CD14-positive monocyte (primary cell): ENCODE measurements around the gene OR2A12. TPM values are rescaled to one million over a fixed set of nuclear protein-coding genes. Genes with fewer than 3 reads are reported as not detected.

Experiments used
- DNase-seq, 3 donors: peaks; one replicate each; pipeline ENCODE4 v3.0.0-alpha.2; 2011 to 2022
- H2AFZ ChIP-seq: 2 replicates; pipeline ENCODE4 v1.6.0; 2012; ENCODE audit warnings: mild to moderate bottlenecking, low read depth, low read length, inconsistent platforms; ENCODE audit not compliant: insufficient read depth, poor library complexity, severe bottlenecking
- H3K27ac ChIP-seq, 2 donors: 1 replicate in 1 of 2; 2 replicates in 1 of 2; pipeline ENCODE4 v1.5.1; 2012 to 2013; ENCODE audit warnings: low read length in 2 of 2, control low read depth in 1 of 2, inconsistent platforms in 1 of 2, low read depth in 1 of 2, mild to moderate bottlenecking in 1 of 2
- H3K27me3 ChIP-seq, 2 donors: one replicate each; pipeline versions ENCODE4 v1.6.0 to v1.6.1; 2011 to 2013; ENCODE audit warnings: low read length in 2 of 2; ENCODE audit not compliant: control insufficient read depth in 2 of 2, insufficient read depth in 2 of 2
- H3K36me3 ChIP-seq, 2 donors: replicated peaks in 1 of 2; 1 replicate in 1 of 2; 2 replicates in 1 of 2; pipeline versions ENCODE4 v1.5.1 to v1.6.1; 2012 to 2013; ENCODE audit warnings: low read length in 2 of 2, control low read depth in 1 of 2, inconsistent platforms in 1 of 2, mild to moderate bottlenecking in 1 of 2; ENCODE audit not compliant: insufficient read depth in 2 of 2, control insufficient read depth in 1 of 2
- H3K4me1 ChIP-seq, 2 donors: 1 replicate in 1 of 2; 2 replicates in 1 of 2; pipeline versions ENCODE4 v1.5.1 to v1.6.1; 2012 to 2013; ENCODE audit warnings: low read length in 2 of 2, control low read depth in 1 of 2, inconsistent platforms in 1 of 2, mild to moderate bottlenecking in 1 of 2, moderate library complexity in 1 of 2; ENCODE audit not compliant: insufficient read depth in 2 of 2, control insufficient read depth in 1 of 2
- H3K4me2 ChIP-seq: replicated peaks from 2 replicates; pipeline ENCODE3; 2012; ENCODE audit warnings: low read length, moderate library complexity, mild to moderate bottlenecking; ENCODE audit not compliant: poor library complexity, severe bottlenecking; ENCODE audit errors: extremely low read depth
- H3K4me3 ChIP-seq, 3 experiments: fragments of 200-600 bp in 1 of 3; sonication (generic) in 1 of 3; replicated peaks in 1 of 3; 1 replicate in 2 of 3; 2 replicates in 1 of 3; pipeline ENCODE4 v1.5.1; 2011 to 2013; ENCODE audit warnings: low read length in 3 of 3, mild to moderate bottlenecking in 3 of 3, control low read depth in 2 of 3, low read depth in 2 of 3, inconsistent platforms in 1 of 3, moderate library complexity in 1 of 3
- H3K79me2 ChIP-seq: 2 replicates; pipeline ENCODE4 v1.6.0; 2012; ENCODE audit warnings: mild to moderate bottlenecking, control low read depth, inconsistent platforms, low read length, moderate library complexity; ENCODE audit not compliant: insufficient read depth
- H3K9ac ChIP-seq: 2 replicates; pipeline ENCODE4 v1.6.0; 2017; ENCODE audit warnings: low read length, mild to moderate bottlenecking; ENCODE audit not compliant: insufficient read depth, poor library complexity, severe bottlenecking
- H3K9me3 ChIP-seq, 2 donors: replicated peaks in 1 of 2; 1 replicate in 1 of 2; 2 replicates in 1 of 2; pipeline versions ENCODE4 v1.5.1 to v1.6.1; 2012 to 2013; ENCODE audit warnings: low read length in 2 of 2, control low read depth in 1 of 2; ENCODE audit not compliant: control insufficient read depth in 1 of 2, insufficient read depth in 1 of 2
- H4K20me1 ChIP-seq: 2 replicates; pipeline ENCODE4 v1.6.0; 2012; ENCODE audit warnings: mild to moderate bottlenecking, low read length, control low read depth, moderate library complexity; ENCODE audit not compliant: insufficient read depth
- H3K27ac Mint-ChIP-seq, 7 donors: one replicate each; pipeline ENCODE4 v1.8.0; 2020; ENCODE audit warnings: mild to moderate bottlenecking in 7 of 7, mixed read lengths in 7 of 7, moderate library complexity in 6 of 7, inconsistent platforms in 2 of 7
- H3K27me3 Mint-ChIP-seq, 3 donors: one replicate each; pipeline ENCODE4 v1.8.0; 2021 to 2022; ENCODE audit warnings: low read depth in 3 of 3, mild to moderate bottlenecking in 3 of 3, mixed read lengths in 3 of 3, moderate library complexity in 3 of 3, inconsistent platforms in 1 of 3
- H3K36me3 Mint-ChIP-seq, 2 donors: one replicate each; pipeline ENCODE4 v1.8.0; 2020; ENCODE audit warnings: mixed read lengths in 2 of 2, inconsistent platforms in 1 of 2, mild to moderate bottlenecking in 1 of 2
- H3K4me1 Mint-ChIP-seq: one replicate; pipeline ENCODE4 v1.8.0; 2020; ENCODE audit warnings: mild to moderate bottlenecking, mixed read lengths
- H3K4me3 Mint-ChIP-seq, 2 donors: one replicate each; pipeline ENCODE4 v1.8.0; 2020; ENCODE audit warnings: mild to moderate bottlenecking in 2 of 2, mixed read lengths in 2 of 2, moderate library complexity in 1 of 2
- H3K9me3 Mint-ChIP-seq, 7 donors: one replicate each; pipeline ENCODE4 v1.8.0; 2020 to 2022; ENCODE audit warnings: mixed read lengths in 7 of 7, mild to moderate bottlenecking in 6 of 7, moderate library complexity in 6 of 7, inconsistent platforms in 2 of 7
- intact Hi-C, 2 donors: fragments of 100-400 bp; cut with micrococcal nuclease; formaldehyde crosslinking; loops; one replicate each; pipeline versions ENCODE4 v1.15.0 to v1.15.1; 2023
- polyA plus RNA-seq, 3 donors: library from polyadenylated mRNA; depleted of rRNA in 1 of 3; unstranded in 2 of 3; stranded (reverse) in 1 of 3; fragments of 300-500 nt in 2 of 3; fragments of >200 nt in 1 of 3; fragmentation: Illumina TruSeq in 2 of 3; gene quantifications; 1 replicate in 2 of 3; 2 replicates in 1 of 3; pipeline ENCODE4 v1.2.3, GENCODE V29; 2012 to 2021
- TF ChIP-seq, protein P1 (sequence below): fragments of 200-600 bp; IDR thresholded peaks from one replicate; pipeline ENCODE4 v1.8.0; 2022; ENCODE audit warnings: antibody characterized with exemption, mild to moderate bottlenecking

OR2A12 gene
- polyA plus RNA-seq, 3 donors: not detected

GRCh38 chr7:144102041-144102440 is 16.0 kb downstream of the OR2A12 start:
- H3K9me3 ChIP-seq: no peaks in the 10 kb centered on the region
- DNase-seq: no peak
- H3K79me2 ChIP-seq: no peaks in the 10 kb centered on the region
- no peak overlapping the region for H3K9ac ChIP-seq
- Mint-ChIP-seq H3K4me3 (no peak overlapping the region), H3K4me1 (no peaks in the 10 kb centered on the region), H3K36me3 (no peaks in the 10 kb centered on the region), H3K27me3 (peaks cover 0 to 2% (median 0%) of the 10 kb centered on the region in 3 donors), H3K9me3 (peaks cover 0 to 2% (median 0%) of the 10 kb centered on the region in 7 donors), H3K27ac (no peak overlapping the region)
- no peak overlapping the region for H2AFZ ChIP-seq
- H3K27ac ChIP-seq: no peak overlapping the region
- no peaks in the 10 kb centered on the region for H4K20me1 ChIP-seq
- intact Hi-C loops: no loop called here
- no peak overlapping the region for H3K4me2 ChIP-seq
- TF ChIP-seq, protein P1, sequence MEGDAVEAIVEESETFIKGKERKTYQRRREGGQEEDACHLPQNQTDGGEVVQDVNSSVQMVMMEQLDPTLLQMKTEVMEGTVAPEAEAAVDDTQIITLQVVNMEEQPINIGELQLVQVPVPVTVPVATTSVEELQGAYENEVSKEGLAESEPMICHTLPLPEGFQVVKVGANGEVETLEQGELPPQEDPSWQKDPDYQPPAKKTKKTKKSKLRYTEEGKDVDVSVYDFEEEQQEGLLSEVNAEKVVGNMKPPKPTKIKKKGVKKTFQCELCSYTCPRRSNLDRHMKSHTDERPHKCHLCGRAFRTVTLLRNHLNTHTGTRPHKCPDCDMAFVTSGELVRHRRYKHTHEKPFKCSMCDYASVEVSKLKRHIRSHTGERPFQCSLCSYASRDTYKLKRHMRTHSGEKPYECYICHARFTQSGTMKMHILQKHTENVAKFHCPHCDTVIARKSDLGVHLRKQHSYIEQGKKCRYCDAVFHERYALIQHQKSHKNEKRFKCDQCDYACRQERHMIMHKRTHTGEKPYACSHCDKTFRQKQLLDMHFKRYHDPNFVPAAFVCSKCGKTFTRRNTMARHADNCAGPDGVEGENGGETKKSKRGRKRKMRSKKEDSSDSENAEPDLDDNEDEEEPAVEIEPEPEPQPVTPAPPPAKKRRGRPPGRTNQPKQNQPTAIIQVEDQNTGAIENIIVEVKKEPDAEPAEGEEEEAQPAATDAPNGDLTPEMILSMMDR: no peak
- H3K27me3 ChIP-seq: no peaks in the 10 kb centered on the region
- H3K4me1 ChIP-seq: no peaks in the 10 kb centered on the region
- no peaks in the 10 kb centered on the region for H3K36me3 ChIP-seq
- no peak overlapping the region for H3K4me3 ChIP-seq

DNA sequence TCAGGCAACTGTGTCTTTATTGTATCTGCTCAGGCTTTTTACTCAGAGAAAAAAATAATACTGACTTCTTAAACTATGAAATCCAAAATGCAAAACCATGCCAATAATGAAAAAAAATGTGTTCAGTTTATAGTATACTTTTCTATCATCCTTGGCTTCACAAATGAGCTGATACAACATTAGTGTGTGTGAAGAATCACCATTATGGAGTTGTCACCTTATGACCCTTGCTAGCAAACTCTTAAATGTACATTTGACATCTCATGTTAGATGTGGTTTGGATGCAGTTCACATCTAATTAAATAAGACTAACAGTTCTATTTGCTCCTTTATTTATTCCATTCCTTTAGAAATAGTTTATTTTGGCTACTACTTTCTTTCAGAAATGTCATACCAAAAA is 19.1 kb downstream of the OR2A12 start:
- Mint-ChIP-seq H3K36me3 (no peaks in the 10 kb centered on the region), H3K4me3 (no peak overlapping the region), H3K9me3 (peaks cover 0 to 2% (median 0%) of the 10 kb centered on the region in 7 donors), H3K27ac (no peak overlapping the region), H3K27me3 (peaks cover 0 to 4% (median 0%) of the 10 kb centered on the region in 3 donors), H3K4me1 (no peaks in the 10 kb centered on the region)
- Histone ChIP-seq H3K4me1 (no peaks in the 10 kb centered on the region), H3K9ac (no peak overlapping the region), H3K27me3 (no peaks in the 10 kb centered on the region), H3K4me2 (no peak overlapping the region), H3K79me2 (no peaks in the 10 kb centered on the region), H2AFZ (no peak overlapping the region), H3K4me3 (no peak overlapping the region), H4K20me1 (no peaks in the 10 kb centered on the region), H3K27ac (no peak overlapping the region), H3K36me3 (no peaks in the 10 kb centered on the region), H3K9me3 (no peaks in the 10 kb centered on the region)
- intact Hi-C loops: no loop called here
- TF ChIP-seq, protein P1: no peak
- DNase-seq: no peak
